ENCODE measurements around the gene ALDH4A1. TPM values are rescaled to one million over a fixed set of nuclear protein-coding genes. Genes with fewer than 3 reads are reported as not detected.

Gene ALDH4A1
- total and polyA plus RNA-seq, 10 of the 15 experiments (the other 5 are each of a cell fraction or from before 2014, with no cell fraction given): 0.06 to 25.5 (median 13.0) TPM

DNA sequence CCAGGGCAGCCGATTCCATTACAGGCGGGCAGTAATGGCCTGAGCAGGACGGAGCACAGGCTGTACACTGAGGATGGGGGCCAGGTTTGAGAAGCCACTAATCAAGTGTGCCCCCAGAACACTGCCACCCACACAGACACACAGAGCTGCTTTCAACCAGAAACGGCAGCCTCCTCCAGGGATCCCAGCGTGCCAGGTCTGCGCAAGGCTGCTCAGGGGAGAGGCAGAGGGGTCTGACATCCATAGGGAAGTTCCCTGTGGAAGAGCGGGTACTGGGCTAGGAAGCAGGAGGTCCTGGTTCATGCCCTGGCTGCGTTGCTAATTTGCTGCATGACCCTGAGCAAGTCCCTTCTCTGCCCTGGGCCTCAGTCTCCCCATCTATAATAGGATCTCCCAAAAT is 26.1 kb upstream of the ALDH4A1 start:
- 68% methylated on average over 8 of the region's 8 CpGs for WGBS (ENCODE audit: insufficient coverage, insufficient replicate concordance, low lambda C conversion rate, missing lambda C conversion rate)
- FAIRE-seq: no peak
- Histone ChIP-seq H3K9me3 (replicated peaks; ENCODE audit: control insufficient read depth, insufficient read depth, low read length) (no peaks in the 10 kb centered on the region), H3K9ac (ENCODE audit: control insufficient read depth, insufficient read depth, low read length) (peak overlapping the region; percentile 89), H3K27me3 (replicated peaks in 1 of 2; ENCODE audit: control insufficient read depth in 2 of 2, insufficient read depth in 2 of 2, low read length in 1 of 2) (no peaks in the 10 kb centered on the region), H3K4me2 (ENCODE audit: control insufficient read depth, insufficient read depth) (peak overlapping the region; percentile 98), H3K36me3 (ENCODE audit: control insufficient read depth in 2 of 2, insufficient read depth in 2 of 2, low read length in 1 of 2) (no peaks in the 10 kb centered on the region; a peak in 1 of 4 replicates), H3K4me1 (ENCODE audit: control insufficient read depth, insufficient read depth, low read length) (peaks cover 63% of the 10 kb centered on the region), H4K20me1 (ENCODE audit: control insufficient read depth, insufficient read depth) (peaks cover 1% of the 10 kb centered on the region; the same call in 1 of the 2 replicates), H3K27ac (ENCODE audit: control insufficient read depth, insufficient read depth) (peak overlapping the region; percentile 98), H3K79me2 (ENCODE audit: control insufficient read depth, insufficient read depth, low read length) (peaks cover 19% of the 10 kb centered on the region), H2AFZ (ENCODE audit: control insufficient read depth, low read depth, low read length) (no peak overlapping the region), H3K4me3 (peak overlapping the region; percentile 68; the same call in 1 of the 2 replicates)
- ChIA-PET RAD21 (ENCODE audit: unreplicated experiment) (interaction anchor here (1.9 to 3.3 kb wide), 3 partner anchors 23 to 27 kb away, joined by 10 to 52 read pairs (median 36); partner anchors contain the start of genes ALDH4A1 and IFFO2), CTCF (interaction anchor here (2.6 to 7.1 kb wide), 3 partner anchors 15 to 23 kb away, joined by 29 to 64 read pairs (median 57); no protein-coding TSS in a partner anchor), POLR2A (interaction anchor here (1.9 to 7.0 kb wide), 2 partner anchors 24 to 28 kb away, joined by 13 to 96 read pairs; partner anchors contain the start of gene IFFO2), SMC1A (ENCODE audit: uncharacterized antibody, unreplicated experiment) (interaction anchor here (1.2 to 5.8 kb wide), 5 partner anchors 15 to 160 kb away, joined by 3 to 45 read pairs (median 27); partner anchors contain the start of gene IFFO2)
- intact Hi-C loops (cut with micrococcal nuclease; ENCODE audit: unreplicated experiment): no loop called here
- no peak for TF ChIP-seq TCF12 (IDR thresholded peaks at IDR 0.05; ENCODE audit: low read depth, low read length)
- TF ChIP-seq EED (IDR thresholded peaks at IDR 0.05; ENCODE audit: low read depth): no peak
- TF ChIP-seq NFIC (IDR thresholded peaks at IDR 0.05; ENCODE audit: low read depth, low read length): no peak
- TF ChIP-seq, protein P1, sequence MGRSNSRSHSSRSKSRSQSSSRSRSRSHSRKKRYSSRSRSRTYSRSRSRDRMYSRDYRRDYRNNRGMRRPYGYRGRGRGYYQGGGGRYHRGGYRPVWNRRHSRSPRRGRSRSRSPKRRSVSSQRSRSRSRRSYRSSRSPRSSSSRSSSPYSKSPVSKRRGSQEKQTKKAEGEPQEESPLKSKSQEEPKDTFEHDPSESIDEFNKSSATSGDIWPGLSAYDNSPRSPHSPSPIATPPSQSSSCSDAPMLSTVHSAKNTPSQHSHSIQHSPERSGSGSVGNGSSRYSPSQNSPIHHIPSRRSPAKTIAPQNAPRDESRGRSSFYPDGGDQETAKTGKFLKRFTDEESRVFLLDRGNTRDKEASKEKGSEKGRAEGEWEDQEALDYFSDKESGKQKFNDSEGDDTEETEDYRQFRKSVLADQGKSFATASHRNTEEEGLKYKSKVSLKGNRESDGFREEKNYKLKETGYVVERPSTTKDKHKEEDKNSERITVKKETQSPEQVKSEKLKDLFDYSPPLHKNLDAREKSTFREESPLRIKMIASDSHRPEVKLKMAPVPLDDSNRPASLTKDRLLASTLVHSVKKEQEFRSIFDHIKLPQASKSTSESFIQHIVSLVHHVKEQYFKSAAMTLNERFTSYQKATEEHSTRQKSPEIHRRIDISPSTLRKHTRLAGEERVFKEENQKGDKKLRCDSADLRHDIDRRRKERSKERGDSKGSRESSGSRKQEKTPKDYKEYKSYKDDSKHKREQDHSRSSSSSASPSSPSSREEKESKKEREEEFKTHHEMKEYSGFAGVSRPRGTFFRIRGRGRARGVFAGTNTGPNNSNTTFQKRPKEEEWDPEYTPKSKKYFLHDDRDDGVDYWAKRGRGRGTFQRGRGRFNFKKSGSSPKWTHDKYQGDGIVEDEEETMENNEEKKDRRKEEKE (IDR thresholded peaks at IDR 0.05): no peak
- TF ChIP-seq KAT2A (conservative IDR thresholded peaks at IDR 0.05; ENCODE audit: control insufficient read depth, low read depth, low read length): no peak
- no peak for TF ChIP-seq CHD1 (IDR thresholded peaks at IDR 0.05; ENCODE audit: low read depth, low read length)
- TF ChIP-seq IRF4 (IDR thresholded peaks at IDR 0.05; ENCODE audit: low read depth, low read length): no peak
- TF ChIP-seq CBX5 (IDR thresholded peaks at IDR 0.05; ENCODE audit: low read depth): no peak
- TF ChIP-seq, protein P2, sequence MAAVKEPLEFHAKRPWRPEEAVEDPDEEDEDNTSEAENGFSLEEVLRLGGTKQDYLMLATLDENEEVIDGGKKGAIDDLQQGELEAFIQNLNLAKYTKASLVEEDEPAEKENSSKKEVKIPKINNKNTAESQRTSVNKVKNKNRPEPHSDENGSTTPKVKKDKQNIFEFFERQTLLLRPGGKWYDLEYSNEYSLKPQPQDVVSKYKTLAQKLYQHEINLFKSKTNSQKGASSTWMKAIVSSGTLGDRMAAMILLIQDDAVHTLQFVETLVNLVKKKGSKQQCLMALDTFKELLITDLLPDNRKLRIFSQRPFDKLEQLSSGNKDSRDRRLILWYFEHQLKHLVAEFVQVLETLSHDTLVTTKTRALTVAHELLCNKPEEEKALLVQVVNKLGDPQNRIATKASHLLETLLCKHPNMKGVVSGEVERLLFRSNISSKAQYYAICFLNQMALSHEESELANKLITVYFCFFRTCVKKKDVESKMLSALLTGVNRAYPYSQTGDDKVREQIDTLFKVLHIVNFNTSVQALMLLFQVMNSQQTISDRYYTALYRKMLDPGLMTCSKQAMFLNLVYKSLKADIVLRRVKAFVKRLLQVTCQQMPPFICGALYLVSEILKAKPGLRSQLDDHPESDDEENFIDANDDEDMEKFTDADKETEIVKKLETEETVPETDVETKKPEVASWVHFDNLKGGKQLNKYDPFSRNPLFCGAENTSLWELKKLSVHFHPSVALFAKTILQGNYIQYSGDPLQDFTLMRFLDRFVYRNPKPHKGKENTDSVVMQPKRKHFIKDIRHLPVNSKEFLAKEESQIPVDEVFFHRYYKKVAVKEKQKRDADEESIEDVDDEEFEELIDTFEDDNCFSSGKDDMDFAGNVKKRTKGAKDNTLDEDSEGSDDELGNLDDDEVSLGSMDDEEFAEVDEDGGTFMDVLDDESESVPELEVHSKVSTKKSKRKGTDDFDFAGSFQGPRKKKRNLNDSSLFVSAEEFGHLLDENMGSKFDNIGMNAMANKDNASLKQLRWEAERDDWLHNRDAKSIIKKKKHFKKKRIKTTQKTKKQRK (IDR thresholded peaks at IDR 0.05; ENCODE audit: low read depth, low read length): no peak
- no peak for ATAC-seq
- no TSS peak for BruUV-seq (replicated peaks)
- DNase-seq (ENCODE audit: low read depth, low spot score): no peak
- in situ Hi-C loops (cut with MboI): no loop called here
